ENCODE measurements around the gene GYS1.

DNA sequence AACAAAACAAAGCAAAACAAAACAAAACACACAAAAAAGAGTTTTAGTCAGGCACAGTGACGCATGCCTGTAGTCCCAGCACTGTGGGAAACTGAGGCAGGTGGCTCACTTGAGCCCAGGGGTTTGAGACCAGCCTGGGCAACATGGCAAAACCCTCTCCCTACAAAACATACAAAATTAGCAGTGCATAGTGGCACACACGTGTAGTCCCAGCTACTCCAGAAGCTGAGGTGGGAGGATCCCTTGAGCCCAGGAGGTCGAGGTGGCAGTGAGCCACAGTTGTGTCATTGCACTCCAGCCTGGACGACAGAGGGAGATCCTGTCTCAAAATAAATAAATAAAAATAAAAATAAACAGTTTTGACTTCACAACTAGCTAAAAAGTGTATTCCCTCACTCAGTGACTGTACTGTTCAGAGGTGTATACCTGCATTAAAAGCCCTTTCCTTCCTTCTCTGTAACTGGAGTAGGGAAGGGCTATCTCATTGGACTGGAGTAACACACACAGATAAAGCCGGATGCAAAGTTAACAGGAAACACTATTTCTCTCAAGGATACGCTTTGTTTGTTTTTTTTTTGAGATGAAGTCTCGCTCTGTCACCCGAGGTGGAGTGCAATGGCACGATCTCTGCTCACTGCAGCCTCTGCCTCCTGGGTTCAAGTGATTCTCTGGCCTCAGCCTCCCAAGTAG is 42.1 kb downstream of the GYS1 start:
- TF ChIP-seq ZNF24 (IDR thresholded peaks at IDR 0.05), result no peak
- TF ChIP-seq CBFB (IDR thresholded peaks at IDR 0.05; ENCODE audit: low read depth), result no peak
- TF ChIP-seq, protein P1, sequence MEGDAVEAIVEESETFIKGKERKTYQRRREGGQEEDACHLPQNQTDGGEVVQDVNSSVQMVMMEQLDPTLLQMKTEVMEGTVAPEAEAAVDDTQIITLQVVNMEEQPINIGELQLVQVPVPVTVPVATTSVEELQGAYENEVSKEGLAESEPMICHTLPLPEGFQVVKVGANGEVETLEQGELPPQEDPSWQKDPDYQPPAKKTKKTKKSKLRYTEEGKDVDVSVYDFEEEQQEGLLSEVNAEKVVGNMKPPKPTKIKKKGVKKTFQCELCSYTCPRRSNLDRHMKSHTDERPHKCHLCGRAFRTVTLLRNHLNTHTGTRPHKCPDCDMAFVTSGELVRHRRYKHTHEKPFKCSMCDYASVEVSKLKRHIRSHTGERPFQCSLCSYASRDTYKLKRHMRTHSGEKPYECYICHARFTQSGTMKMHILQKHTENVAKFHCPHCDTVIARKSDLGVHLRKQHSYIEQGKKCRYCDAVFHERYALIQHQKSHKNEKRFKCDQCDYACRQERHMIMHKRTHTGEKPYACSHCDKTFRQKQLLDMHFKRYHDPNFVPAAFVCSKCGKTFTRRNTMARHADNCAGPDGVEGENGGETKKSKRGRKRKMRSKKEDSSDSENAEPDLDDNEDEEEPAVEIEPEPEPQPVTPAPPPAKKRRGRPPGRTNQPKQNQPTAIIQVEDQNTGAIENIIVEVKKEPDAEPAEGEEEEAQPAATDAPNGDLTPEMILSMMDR (IDR thresholded peaks at IDR 0.05 in 2 of 3, conservative IDR thresholded peaks at IDR 0.05 in 1 of 3; ENCODE audit: control insufficient read depth in 2 of 3, extremely low read depth in 1 of 3, insufficient read depth in 1 of 3, low read depth in 3 of 3, low read length in 3 of 3), result no peak
- no peak for TF ChIP-seq GABPA (IDR thresholded peaks at IDR 0.05; ENCODE audit: low read depth)
- TF ChIP-seq RCOR1 (conservative IDR thresholded peaks at IDR 0.05; ENCODE audit: low read depth, low read length), result no peak
- no peak for TF ChIP-seq HDAC6 (IDR thresholded peaks at IDR 0.05; ENCODE audit: unreplicated experiment)
- no peak for TF ChIP-seq LARP7 (IDR thresholded peaks at IDR 0.05)
- no peak for TF ChIP-seq EZH2 (IDR thresholded peaks at IDR 0.05; ENCODE audit: borderline replicate concordance, control insufficient read depth, low read depth, low read length)
- TF ChIP-seq, protein P2, sequence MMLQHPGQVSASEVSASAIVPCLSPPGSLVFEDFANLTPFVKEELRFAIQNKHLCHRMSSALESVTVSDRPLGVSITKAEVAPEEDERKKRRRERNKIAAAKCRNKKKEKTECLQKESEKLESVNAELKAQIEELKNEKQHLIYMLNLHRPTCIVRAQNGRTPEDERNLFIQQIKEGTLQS (IDR thresholded peaks at IDR 0.05; ENCODE audit: borderline replicate concordance, extremely low read depth, low read depth, low read length), result no peak
- no peak for TF ChIP-seq TAF1 (IDR thresholded peaks at IDR 0.05; ENCODE audit: borderline replicate concordance, low read depth, low read length)
- no peak for TF ChIP-seq MYC (IDR thresholded peaks at IDR 0.05; ENCODE audit: insufficient read depth, insufficient read length, insufficient replicate concordance, low read length, severe bottlenecking)
- TF ChIP-seq STAT1 (conservative IDR thresholded peaks at IDR 0.05), result no peak
- no peak for TF ChIP-seq NR2C2 (IDR thresholded peaks at IDR 0.05; ENCODE audit: borderline replicate concordance, control insufficient read depth, insufficient read length, low read depth)
- TF ChIP-seq, protein P3, sequence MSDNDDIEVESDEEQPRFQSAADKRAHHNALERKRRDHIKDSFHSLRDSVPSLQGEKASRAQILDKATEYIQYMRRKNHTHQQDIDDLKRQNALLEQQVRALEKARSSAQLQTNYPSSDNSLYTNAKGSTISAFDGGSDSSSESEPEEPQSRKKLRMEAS (IDR thresholded peaks at IDR 0.05; ENCODE audit: low read depth, low read length), result no peak

Data from GM12878 (cell line).